Measurements from ENCODE around the gene SYCP1.
"Not testable (repeated sequence)": the region's sequence is repeated elsewhere in the genome, so short reads cannot be mapped to it uniquely, and the experiment has no call there.

Gene SYCP1

GRCh38 chr1:114854693-114855320, at the start of gene SYCP1:
TSS of gene SYCP1 (plus strand) at chr1:114854863. CDS start at chr1:114855465, 602 bp downstream.
- DNase-seq (ENCODE audit: low read depth in 2 of 2, low spot score in 1 of 2), result no peak

- no peak for DNase-seq (ENCODE audit: low read depth in 2 of 2, low spot score in 1 of 2)
Observed at GRCh38 chr1:114819869-114820268, 34.8 kb upstream of the SYCP1 start.

- DNase-seq (ENCODE audit: low read depth in 2 of 2, low spot score in 1 of 2), result no peak
Observed at GRCh38 chr1:114820392-114820791, 34.3 kb upstream of the SYCP1 start.

GRCh38 chr1:114821978-114822377, 32.7 kb upstream of the SYCP1 start:
- no peak for DNase-seq (ENCODE audit: low read depth in 2 of 2, low spot score in 1 of 2)

GRCh38 chr1:114828251-114828650, 26.4 kb upstream of the SYCP1 start:
- DNase-seq (ENCODE audit: low read depth in 2 of 2, low spot score in 1 of 2), result no peak

GRCh38 chr1:114830075-114830474, 24.6 kb upstream of the SYCP1 start:
- not testable (repeated sequence) for DNase-seq (ENCODE audit: low read depth in 2 of 2, low spot score in 1 of 2)

- DNase-seq (ENCODE audit: low read depth in 2 of 2, low spot score in 1 of 2), result no peak
Observed at GRCh38 chr1:114831276-114831994, 23.2 kb upstream of the SYCP1 start.

- DNase-seq (ENCODE audit: low read depth in 2 of 2, low spot score in 1 of 2), result no peak
Observed at GRCh38 chr1:114832057-114832456, 22.6 kb upstream of the SYCP1 start.

- DNase-seq (ENCODE audit: low read depth in 2 of 2, low spot score in 1 of 2), result no peak
Observed at GRCh38 chr1:114833421-114833820, 21.2 kb upstream of the SYCP1 start.

- DNase-seq (ENCODE audit: low read depth in 2 of 2, low spot score in 1 of 2), result no peak
Observed at GRCh38 chr1:114844270-114844669, 10.4 kb upstream of the SYCP1 start.

- no peak for DNase-seq (ENCODE audit: low read depth in 2 of 2, low spot score in 1 of 2)
Observed at GRCh38 chr1:114853584-114853983, 1.1 kb upstream of the SYCP1 start.

- no peak for DNase-seq (ENCODE audit: low read depth in 2 of 2, low spot score in 1 of 2)
Observed at GRCh38 chr1:114861384-114861783, 6.7 kb downstream of the SYCP1 start.

- DNase-seq (ENCODE audit: low read depth in 2 of 2, low spot score in 1 of 2), result no peak
Observed at GRCh38 chr1:114892194-114892918, 37.7 kb downstream of the SYCP1 start.

- DNase-seq (ENCODE audit: low read depth in 2 of 2, low spot score in 1 of 2), result no peak
Observed at GRCh38 chr1:114896795-114897194, 42.1 kb downstream of the SYCP1 start.

- DNase-seq (ENCODE audit: low read depth in 2 of 2, low spot score in 1 of 2), result no peak
Observed at GRCh38 chr1:114901814-114902213, 47.2 kb downstream of the SYCP1 start.

- no peak for DNase-seq (ENCODE audit: low read depth in 2 of 2, low spot score in 1 of 2)
Observed at GRCh38 chr1:114902343-114902742, 47.7 kb downstream of the SYCP1 start.

GRCh38 chr1:114903480-114903879, 48.8 kb downstream of the SYCP1 start:
- DNase-seq (ENCODE audit: low read depth in 2 of 2, low spot score in 1 of 2), result no peak

GRCh38 chr1:114915720-114916119, 61.1 kb downstream of the SYCP1 start:
- DNase-seq (ENCODE audit: low read depth in 2 of 2, low spot score in 1 of 2), result not testable (repeated sequence)

- DNase-seq (ENCODE audit: low read depth in 2 of 2, low spot score in 1 of 2), result no peak
Observed at GRCh38 chr1:114926607-114927006, 71.9 kb downstream of the SYCP1 start.

GRCh38 chr1:114927401-114927800, 72.7 kb downstream of the SYCP1 start:
- DNase-seq (ENCODE audit: low read depth in 2 of 2, low spot score in 1 of 2), result no peak

GRCh38 chr1:114956570-114956969, 101.9 kb downstream of the SYCP1 start:
- DNase-seq (ENCODE audit: low read depth in 2 of 2, low spot score in 1 of 2), result no peak

- no peak for DNase-seq (ENCODE audit: low read depth in 2 of 2, low spot score in 1 of 2)
Observed at GRCh38 chr1:114959423-114959822, 104.8 kb downstream of the SYCP1 start.

Data from stimulated activated CD8-positive, alpha-beta memory T cell treated with anti-CD3 and anti-CD28 coated beads, Interleukin-4, amount 100 ng/mL, for 1 hour (primary cell).